Measurements from ENCODE around the gene ARL2.

GRCh38 chr11:65014726-65015227 is 817 bp downstream of the ARL2 start:
- TF ChIP-seq CTCF (IDR thresholded peaks at IDR 0.05; ENCODE audit: insufficient read depth, low read length) (no peak), REST (IDR thresholded peaks at IDR 0.05; ENCODE audit: insufficient replicate concordance, low read depth) (no peak)

Measured in HL-60 (cell line).